ENCODE measurements around the gene CTNNA2.

DNA sequence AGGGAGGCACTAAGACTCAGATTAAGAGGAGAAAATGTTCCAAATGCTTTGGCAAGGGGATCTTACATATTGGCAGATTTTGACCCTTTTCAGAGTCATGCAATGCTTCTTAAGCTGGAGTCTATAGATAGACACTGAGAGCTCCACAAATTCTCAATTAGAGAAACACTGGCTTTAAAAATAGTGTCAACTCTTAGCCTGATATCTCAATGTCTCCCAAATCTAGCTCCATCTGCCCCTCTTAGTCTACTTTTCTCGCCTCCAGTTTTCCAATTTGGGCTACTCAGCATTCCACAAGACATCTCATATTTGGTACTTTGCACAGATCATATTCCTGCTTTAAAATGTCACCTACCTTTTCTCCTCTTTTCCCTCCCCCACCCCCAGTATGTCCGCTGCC is 559.1 kb downstream of the CTNNA2 start:
- TF ChIP-seq CEBPB (IDR thresholded peaks at IDR 0.05; ENCODE audit: low read depth, low read length) = no peak
- no peak for TF ChIP-seq EP300 (IDR thresholded peaks at IDR 0.05; ENCODE audit: borderline replicate concordance in 1 of 2, low read depth in 2 of 2, low read length in 2 of 2)
- no peak for TF ChIP-seq POLR2AphosphoS5 (IDR thresholded peaks at IDR 0.05; ENCODE audit: low read depth, low read length)
- no peak for TF ChIP-seq POLR2A (IDR thresholded peaks at IDR 0.05; ENCODE audit: control extremely low read depth in 1 of 2, low read depth in 2 of 2, low read length in 2 of 2)
- TF ChIP-seq, protein P1, sequence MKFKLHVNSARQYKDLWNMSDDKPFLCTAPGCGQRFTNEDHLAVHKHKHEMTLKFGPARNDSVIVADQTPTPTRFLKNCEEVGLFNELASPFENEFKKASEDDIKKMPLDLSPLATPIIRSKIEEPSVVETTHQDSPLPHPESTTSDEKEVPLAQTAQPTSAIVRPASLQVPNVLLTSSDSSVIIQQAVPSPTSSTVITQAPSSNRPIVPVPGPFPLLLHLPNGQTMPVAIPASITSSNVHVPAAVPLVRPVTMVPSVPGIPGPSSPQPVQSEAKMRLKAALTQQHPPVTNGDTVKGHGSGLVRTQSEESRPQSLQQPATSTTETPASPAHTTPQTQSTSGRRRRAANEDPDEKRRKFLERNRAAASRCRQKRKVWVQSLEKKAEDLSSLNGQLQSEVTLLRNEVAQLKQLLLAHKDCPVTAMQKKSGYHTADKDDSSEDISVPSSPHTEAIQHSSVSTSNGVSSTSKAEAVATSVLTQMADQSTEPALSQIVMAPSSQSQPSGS (IDR thresholded peaks at IDR 0.05; ENCODE audit: low read length) = no peak
- TF ChIP-seq EZH2 (IDR thresholded peaks at IDR 0.05; ENCODE audit: low read depth, low read length, severe bottlenecking) = no peak
- TF ChIP-seq, protein P2, sequence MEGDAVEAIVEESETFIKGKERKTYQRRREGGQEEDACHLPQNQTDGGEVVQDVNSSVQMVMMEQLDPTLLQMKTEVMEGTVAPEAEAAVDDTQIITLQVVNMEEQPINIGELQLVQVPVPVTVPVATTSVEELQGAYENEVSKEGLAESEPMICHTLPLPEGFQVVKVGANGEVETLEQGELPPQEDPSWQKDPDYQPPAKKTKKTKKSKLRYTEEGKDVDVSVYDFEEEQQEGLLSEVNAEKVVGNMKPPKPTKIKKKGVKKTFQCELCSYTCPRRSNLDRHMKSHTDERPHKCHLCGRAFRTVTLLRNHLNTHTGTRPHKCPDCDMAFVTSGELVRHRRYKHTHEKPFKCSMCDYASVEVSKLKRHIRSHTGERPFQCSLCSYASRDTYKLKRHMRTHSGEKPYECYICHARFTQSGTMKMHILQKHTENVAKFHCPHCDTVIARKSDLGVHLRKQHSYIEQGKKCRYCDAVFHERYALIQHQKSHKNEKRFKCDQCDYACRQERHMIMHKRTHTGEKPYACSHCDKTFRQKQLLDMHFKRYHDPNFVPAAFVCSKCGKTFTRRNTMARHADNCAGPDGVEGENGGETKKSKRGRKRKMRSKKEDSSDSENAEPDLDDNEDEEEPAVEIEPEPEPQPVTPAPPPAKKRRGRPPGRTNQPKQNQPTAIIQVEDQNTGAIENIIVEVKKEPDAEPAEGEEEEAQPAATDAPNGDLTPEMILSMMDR (IDR thresholded peaks at IDR 0.05; ENCODE audit: control extremely low read depth in 1 of 3, insufficient read depth in 1 of 3, low read depth in 1 of 3, low read length in 3 of 3) = no peak
- no peak for TF ChIP-seq SP4 (IDR thresholded peaks at IDR 0.05; ENCODE audit: low read length)
- no peak for TF ChIP-seq KDM4A (IDR thresholded peaks at IDR 0.05; ENCODE audit: low read depth, low read length, severe bottlenecking)

All from H1 (cell line).